ENCODE measurements around the gene CASZ1. TPM values are rescaled to one million over a fixed set of nuclear protein-coding genes. Genes with fewer than 3 reads are reported as not detected.

The CASZ1 gene
- total and polyA plus RNA-seq, 2 experiments from 2014 or later, result 3.6 to 6.9 TPM

DNA sequence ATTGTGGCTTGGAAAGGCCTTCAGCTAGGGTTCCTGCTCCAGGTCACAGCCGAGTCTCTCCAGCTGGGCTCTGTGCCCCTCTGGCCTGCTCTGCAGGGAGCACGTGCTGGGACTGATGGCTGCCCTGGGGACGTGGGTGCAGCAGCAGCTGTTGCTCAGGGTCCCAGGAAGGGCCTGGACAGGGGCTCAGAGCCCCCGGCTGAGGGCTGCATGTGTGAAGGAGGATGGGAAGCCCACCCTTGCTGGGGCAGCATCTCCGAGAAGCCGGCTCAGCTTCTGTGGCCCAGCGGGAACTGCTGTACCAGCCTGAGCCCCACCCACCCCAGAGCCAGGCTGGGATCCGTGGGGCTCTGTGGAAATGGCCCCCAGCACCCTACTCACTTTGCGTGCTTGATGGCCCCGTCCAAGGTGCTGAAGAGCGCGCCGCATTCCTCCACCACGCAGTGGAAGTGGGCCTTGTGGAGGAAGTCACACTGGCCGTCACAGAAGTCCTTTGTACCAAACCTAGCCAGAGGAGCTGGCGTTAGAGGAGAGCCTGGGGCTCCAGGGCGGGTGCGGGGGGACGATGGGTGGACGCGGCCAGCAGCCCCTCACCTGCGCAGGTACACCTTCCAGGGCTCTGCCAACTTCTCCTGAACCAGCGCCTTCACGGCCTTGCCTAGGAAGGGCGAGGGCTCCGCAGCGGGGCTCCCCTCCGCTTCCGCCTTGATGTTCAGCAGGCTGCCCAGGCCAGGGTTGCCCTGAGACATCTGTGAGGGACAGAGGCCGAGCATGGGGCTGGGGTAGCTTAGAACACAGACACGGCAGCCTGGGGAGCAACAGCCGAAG lies 147.5 kb downstream of the CASZ1 start:
- Histone ChIP-seq H3K79me2 (no peaks in the 10 kb centered on the region), H3K27ac (no peak overlapping the region), H3K9me2 (replicated peaks; ENCODE audit: insufficient read depth) (no peaks in the 10 kb centered on the region), H3K36me3 (replicated peaks; ENCODE audit: insufficient read depth, low read depth) (no peaks in the 10 kb centered on the region), H3K4me2 (no peak overlapping the region), H3K4me3 (no peak overlapping the region), H3K4me1 (ENCODE audit: insufficient read depth) (no peaks in the 10 kb centered on the region), H3K9me3 (ENCODE audit: low read depth) (no peaks in the 10 kb centered on the region), H3K27me3 (peaks cover 5% of the 10 kb centered on the region), H4K20me1 (ENCODE audit: insufficient read depth, poor library complexity, severe bottlenecking) (no peaks in the 10 kb centered on the region), H2AFZ (no peak overlapping the region)
- no peak for DNase-seq (ENCODE audit: low spot score)
- TF ChIP-seq EZH2 (IDR thresholded peaks at IDR 0.05; ENCODE audit: borderline replicate concordance), result no peak
- TF ChIP-seq EZH2phosphoT487 (IDR thresholded peaks at IDR 0.05; ENCODE audit: low read depth, severe bottlenecking, unreplicated experiment), result no peak
- TF ChIP-seq, protein P1, sequence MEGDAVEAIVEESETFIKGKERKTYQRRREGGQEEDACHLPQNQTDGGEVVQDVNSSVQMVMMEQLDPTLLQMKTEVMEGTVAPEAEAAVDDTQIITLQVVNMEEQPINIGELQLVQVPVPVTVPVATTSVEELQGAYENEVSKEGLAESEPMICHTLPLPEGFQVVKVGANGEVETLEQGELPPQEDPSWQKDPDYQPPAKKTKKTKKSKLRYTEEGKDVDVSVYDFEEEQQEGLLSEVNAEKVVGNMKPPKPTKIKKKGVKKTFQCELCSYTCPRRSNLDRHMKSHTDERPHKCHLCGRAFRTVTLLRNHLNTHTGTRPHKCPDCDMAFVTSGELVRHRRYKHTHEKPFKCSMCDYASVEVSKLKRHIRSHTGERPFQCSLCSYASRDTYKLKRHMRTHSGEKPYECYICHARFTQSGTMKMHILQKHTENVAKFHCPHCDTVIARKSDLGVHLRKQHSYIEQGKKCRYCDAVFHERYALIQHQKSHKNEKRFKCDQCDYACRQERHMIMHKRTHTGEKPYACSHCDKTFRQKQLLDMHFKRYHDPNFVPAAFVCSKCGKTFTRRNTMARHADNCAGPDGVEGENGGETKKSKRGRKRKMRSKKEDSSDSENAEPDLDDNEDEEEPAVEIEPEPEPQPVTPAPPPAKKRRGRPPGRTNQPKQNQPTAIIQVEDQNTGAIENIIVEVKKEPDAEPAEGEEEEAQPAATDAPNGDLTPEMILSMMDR (IDR thresholded peaks at IDR 0.05; ENCODE audit: poor library complexity), result no peak
- WGBS (ENCODE audit: low lambda C conversion rate, missing lambda C conversion rate), result 83% methylated on average over 31 of the region's 32 CpGs

DNA sequence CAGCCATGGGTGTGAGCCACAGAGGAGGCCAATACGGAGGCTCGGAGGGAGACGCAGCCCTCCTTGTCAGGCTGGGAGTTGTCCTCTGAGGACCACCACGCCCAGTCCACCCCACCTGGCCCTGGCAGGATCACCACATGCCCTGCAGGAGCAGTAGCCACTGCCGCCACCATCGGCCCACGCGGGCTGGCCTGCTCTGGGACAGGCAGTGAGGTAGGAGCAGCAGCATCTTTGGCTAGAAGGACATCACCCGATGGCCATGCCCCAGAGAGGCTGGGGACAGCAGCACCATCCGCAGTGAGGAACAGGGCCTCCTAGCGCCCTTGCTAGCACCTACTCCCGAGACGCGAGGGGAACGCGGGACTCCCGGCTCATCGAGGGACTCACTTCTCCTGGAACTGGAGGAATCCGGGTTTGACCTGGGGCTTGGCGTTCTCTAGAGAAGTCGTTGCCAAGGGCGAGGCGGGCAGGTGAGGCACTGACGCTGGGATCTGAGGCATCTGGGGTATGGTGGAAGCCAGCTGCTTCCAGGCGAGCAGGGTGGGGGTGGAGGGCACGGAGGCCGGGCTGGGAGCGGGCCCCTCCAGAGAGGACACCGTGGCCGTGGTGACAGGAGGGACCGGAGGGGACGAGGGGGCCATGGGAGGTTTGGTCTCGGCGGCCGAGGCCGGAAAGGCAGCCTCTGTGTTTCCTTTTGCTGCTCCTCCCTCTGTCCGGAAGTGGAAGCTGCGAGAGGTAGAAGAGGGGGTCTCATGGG lies 148.9 kb downstream of the CASZ1 start:
- Histone ChIP-seq H3K9me3 (ENCODE audit: low read depth) (no peaks in the 10 kb centered on the region), H3K36me3 (replicated peaks; ENCODE audit: insufficient read depth, low read depth) (no peaks in the 10 kb centered on the region), H4K20me1 (ENCODE audit: insufficient read depth, poor library complexity, severe bottlenecking) (no peaks in the 10 kb centered on the region), H3K9me2 (replicated peaks; ENCODE audit: insufficient read depth) (no peaks in the 10 kb centered on the region), H3K4me2 (no peak overlapping the region), H3K27ac (no peak overlapping the region), H3K27me3 (peaks cover 5% of the 10 kb centered on the region), H3K79me2 (no peaks in the 10 kb centered on the region), H2AFZ (no peak overlapping the region), H3K4me3 (no peak overlapping the region), H3K4me1 (ENCODE audit: insufficient read depth) (no peaks in the 10 kb centered on the region)
- TF ChIP-seq EZH2 (IDR thresholded peaks at IDR 0.05; ENCODE audit: borderline replicate concordance) (no peak), EZH2phosphoT487 (IDR thresholded peaks at IDR 0.05; ENCODE audit: low read depth, severe bottlenecking, unreplicated experiment) (no peak)
- TF ChIP-seq, protein P1 (IDR thresholded peaks at IDR 0.05; ENCODE audit: poor library complexity), result no peak
- 96% methylated on average over 29 of the region's 38 CpGs for WGBS (ENCODE audit: low lambda C conversion rate, missing lambda C conversion rate)
- DNase-seq (ENCODE audit: low spot score), result no peak

DNA sequence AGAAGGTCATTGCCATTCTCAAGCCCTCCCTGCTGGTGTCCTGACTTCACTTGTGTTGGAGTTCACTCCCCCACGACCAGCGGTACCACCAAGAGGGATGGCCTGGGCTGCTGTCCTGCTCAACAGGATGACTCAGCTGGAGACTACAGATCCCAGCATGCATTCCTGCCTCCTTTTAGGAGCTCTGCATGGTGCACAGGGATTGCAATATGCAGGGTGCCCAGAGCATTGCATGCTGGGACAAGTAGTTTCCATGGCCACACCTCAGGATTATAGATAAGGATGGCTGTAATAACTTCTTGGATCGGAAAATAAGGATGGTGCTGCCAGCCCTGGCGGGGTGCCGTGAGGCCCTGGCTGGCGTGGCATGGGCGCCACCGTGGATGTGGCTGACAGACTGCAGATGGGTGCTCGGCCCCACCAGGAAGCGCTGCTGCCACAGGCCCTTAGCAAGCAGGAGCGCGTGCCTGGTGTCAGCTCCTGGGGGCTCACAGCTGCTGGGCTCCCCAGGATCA lies 150.0 kb downstream of the CASZ1 start:
- DNase-seq (ENCODE audit: low spot score), result no peak
- Histone ChIP-seq H3K36me3 (replicated peaks; ENCODE audit: insufficient read depth, low read depth) (no peaks in the 10 kb centered on the region), H4K20me1 (ENCODE audit: insufficient read depth, poor library complexity, severe bottlenecking) (no peaks in the 10 kb centered on the region), H3K4me3 (no peak overlapping the region), H3K79me2 (no peaks in the 10 kb centered on the region), H3K27me3 (peaks cover 5% of the 10 kb centered on the region), H3K4me2 (no peak overlapping the region), H2AFZ (no peak overlapping the region), H3K27ac (no peak overlapping the region), H3K4me1 (ENCODE audit: insufficient read depth) (no peaks in the 10 kb centered on the region), H3K9me3 (ENCODE audit: low read depth) (no peaks in the 10 kb centered on the region), H3K9me2 (replicated peaks; ENCODE audit: insufficient read depth) (no peaks in the 10 kb centered on the region)
- TF ChIP-seq EZH2 (IDR thresholded peaks at IDR 0.05; ENCODE audit: borderline replicate concordance) (no peak), EZH2phosphoT487 (IDR thresholded peaks at IDR 0.05; ENCODE audit: low read depth, severe bottlenecking, unreplicated experiment) (no peak)
- TF ChIP-seq, protein P1 (IDR thresholded peaks at IDR 0.05; ENCODE audit: poor library complexity), result no peak
- WGBS (ENCODE audit: low lambda C conversion rate, missing lambda C conversion rate), result 95% methylated on average over 12 of the region's 12 CpGs

Data from hepatocyte (in vitro differentiated cells).